ENCODE measurements around the gene MT1A. TPM values are rescaled to one million over a fixed set of nuclear protein-coding genes. Genes with fewer than 3 reads are reported as not detected.

The MT1A gene
- total RNA-seq, 1 donor from 2014 or later: 62.4 TPM

- no peak overlapping the region for H3K4me3 ChIP-seq (ENCODE audit: low read depth, low read length)
- TF ChIP-seq CTCF (conservative IDR thresholded peaks at IDR 0.05; ENCODE audit: low read depth, low read length): no peak
- DNase-seq (ENCODE audit: low read depth): no peak
Observed at GRCh38 chr16:56636616-56637413, 1.7 kb upstream of the MT1A start.

- no peak for TF ChIP-seq CTCF (conservative IDR thresholded peaks at IDR 0.05; ENCODE audit: low read depth, low read length)
Observed at GRCh38 chr16:56639045-56639444, 579 bp downstream of the MT1A start.

GRCh38 chr16:56640076-56640475 is 1.6 kb downstream of the MT1A start:
- H3K4me3 ChIP-seq (ENCODE audit: low read depth, low read length): no peak overlapping the region
- no peak for DNase-seq (ENCODE audit: low read depth)
- TF ChIP-seq CTCF (conservative IDR thresholded peaks at IDR 0.05; ENCODE audit: low read depth, low read length): no peak

More at GRCh38 chr16:56639045-56639444, 579 bp downstream of the MT1A start:
- no peak for DNase-seq (ENCODE audit: low read depth)
- peak overlapping the region; percentile 59 for H3K4me3 ChIP-seq (ENCODE audit: low read depth, low read length)

- H3K4me3 ChIP-seq (ENCODE audit: low read depth, low read length): no peak overlapping the region
- no peak for TF ChIP-seq CTCF (conservative IDR thresholded peaks at IDR 0.05; ENCODE audit: low read depth, low read length)
- DNase-seq (ENCODE audit: low read depth): no peak
Observed at GRCh38 chr16:56641166-56641565, 2.7 kb downstream of the MT1A start.

- H3K4me3 ChIP-seq (ENCODE audit: low read depth, low read length): peak overlapping the region; percentile 43
- peak; percentile 55 for TF ChIP-seq CTCF (conservative IDR thresholded peaks at IDR 0.05; ENCODE audit: low read depth, low read length)
- DNase-seq (ENCODE audit: low read depth): no peak
Observed at GRCh38 chr16:56643080-56643778, 4.8 kb downstream of the MT1A start.

- no peak for TF ChIP-seq CTCF (conservative IDR thresholded peaks at IDR 0.05; ENCODE audit: low read depth, low read length)
- DNase-seq (ENCODE audit: low read depth): no peak
- peak overlapping the region; percentile 43 for H3K4me3 ChIP-seq (ENCODE audit: low read depth, low read length)
Observed at GRCh38 chr16:56643833-56644232, 5.4 kb downstream of the MT1A start.

Measured in epithelial cell of proximal tubule (primary cell).